GM21529 (cell line): Measurements from ENCODE around the gene LRP2BP.
"Not testable (repeated sequence)": the region's sequence is repeated elsewhere in the genome, so short reads cannot be mapped to it uniquely, and the experiment has no call there.

Experiments used
- ATAC-seq: cut with Tn5 transposase; IDR thresholded peaks from one replicate; pipeline ENCODE4 v1.9.1; 2021; ENCODE audit not compliant: unreplicated experiment

The LRP2BP gene

GRCh38 chr4:185329879-185330510, 65.7 kb downstream of the LRP2BP start:
- ATAC-seq = not testable (repeated sequence)

- ATAC-seq = no peak
These were observed 67.1 kb downstream of the LRP2BP start for GRCh38 chr4:185328586-185328985.

GRCh38 chr4:185325721-185326120, 70.0 kb downstream of the LRP2BP start:
- ATAC-seq = not testable (repeated sequence)

DNA sequence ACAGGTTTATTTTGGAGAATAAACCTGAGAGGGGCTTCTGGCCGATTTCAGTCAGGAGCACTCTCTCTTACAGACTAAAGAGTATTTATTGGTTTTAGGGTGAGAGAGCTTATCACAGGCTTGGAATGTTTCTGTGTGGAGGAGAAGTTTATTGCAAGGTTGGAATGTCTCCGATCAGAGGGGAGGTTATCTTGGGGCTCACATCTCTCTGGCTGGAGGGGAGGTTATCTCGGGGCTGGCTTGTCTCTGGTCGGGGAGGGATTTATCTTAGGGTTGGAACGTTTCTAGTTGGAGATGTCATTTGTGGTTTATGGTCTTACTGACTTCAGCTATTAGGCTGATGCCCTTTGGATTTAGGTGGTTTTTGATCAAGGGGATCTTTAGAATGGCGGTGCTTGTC, 71.4 kb downstream of the LRP2BP start:
- ATAC-seq = not testable (repeated sequence)

DNA sequence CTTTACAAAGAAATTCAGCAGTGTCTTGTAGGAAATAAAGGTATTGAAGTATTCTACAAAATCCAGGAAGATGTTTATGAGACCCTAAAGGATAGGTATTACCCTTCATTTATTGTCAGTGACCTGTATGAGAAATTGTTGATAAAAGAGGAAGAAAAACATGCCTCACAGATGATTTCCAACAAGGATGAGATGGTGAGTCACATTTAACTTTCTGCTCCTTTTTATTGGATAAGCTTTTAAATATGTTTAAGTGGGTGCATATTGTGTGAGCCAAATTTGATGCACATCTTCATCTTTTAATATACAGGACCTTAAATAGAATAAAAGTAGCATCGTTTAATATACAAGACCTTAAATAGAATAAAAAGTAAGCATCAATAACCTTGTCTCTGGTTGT, 72.1 kb downstream of the LRP2BP start:
- no peak for ATAC-seq

- ATAC-seq = no peak
These were observed 72.9 kb downstream of the LRP2BP start for GRCh38 chr4:185322803-185323202.

DNA sequence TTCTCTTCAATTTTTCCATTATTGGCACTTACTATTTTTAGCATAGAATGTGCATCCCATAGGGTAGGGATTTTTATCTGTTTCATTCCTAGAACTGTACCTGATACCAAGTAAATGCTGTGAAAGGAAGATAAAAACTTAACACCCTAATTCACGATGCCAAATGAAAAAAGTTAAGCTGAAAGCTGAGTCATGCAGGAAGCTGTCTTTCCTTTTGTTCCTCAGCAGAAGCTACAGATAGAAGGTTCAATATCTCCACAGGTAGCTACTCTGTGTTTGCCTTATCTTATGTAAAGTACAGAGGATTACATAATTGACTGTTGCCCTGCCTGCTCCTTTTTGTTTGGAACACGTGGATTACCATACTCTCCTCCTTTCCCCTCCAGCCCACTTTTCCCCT, 77.0 kb downstream of the LRP2BP start:
- no peak for ATAC-seq

DNA sequence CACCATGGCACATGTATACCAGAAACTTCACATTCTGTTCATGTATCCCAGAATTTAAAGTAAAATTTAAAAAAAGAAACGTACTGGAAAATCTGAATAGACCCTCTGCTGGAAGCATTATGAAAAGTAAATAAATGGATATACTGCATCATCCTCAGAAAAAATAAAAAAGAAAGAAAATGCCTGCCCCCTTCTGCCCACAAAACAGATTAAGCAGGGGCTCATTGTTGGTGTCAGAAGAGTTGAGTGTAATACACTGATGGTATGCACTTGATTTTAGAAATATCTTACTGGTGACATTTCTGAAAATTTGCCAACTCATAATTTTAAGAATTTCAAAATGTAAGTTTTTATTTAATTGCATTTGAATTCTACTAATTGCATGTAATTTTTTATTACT, 77.8 kb downstream of the LRP2BP start:
- ATAC-seq = no peak

DNA sequence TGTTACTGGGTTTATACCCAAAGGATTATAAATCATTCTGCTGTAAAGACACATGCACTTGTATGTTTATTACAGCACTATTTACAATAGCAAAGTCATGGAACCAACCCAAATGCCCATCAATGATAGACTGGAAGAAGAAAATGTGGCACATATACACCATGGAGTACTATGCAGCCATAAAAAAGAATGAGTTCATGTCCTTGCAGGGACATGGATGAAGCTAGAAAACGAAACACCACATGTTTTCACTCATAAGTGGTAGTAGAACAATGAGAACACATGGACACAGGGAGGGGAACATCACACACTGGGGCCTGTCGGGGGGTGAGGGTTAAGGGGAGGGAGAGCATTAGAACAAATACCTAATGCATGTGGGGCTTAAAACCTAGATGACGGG, 78.3 kb downstream of the LRP2BP start:
- not testable (repeated sequence) for ATAC-seq
